Activated CD4-positive, alpha-beta T cell treated with anti-CD3 and anti-CD28 coated beads for 4 hours (primary cell): ENCODE measurements around the gene LRRC8D.
"Not testable (repeated sequence)": the region's sequence is repeated elsewhere in the genome, so short reads cannot be mapped to it uniquely, and the experiment has no call there.

Source experiments
- DNase-seq, 2 donors: peaks; one replicate each; pipeline ENCODE4 v3.0.0-alpha.2; 2020

The LRRC8D gene

DNA sequence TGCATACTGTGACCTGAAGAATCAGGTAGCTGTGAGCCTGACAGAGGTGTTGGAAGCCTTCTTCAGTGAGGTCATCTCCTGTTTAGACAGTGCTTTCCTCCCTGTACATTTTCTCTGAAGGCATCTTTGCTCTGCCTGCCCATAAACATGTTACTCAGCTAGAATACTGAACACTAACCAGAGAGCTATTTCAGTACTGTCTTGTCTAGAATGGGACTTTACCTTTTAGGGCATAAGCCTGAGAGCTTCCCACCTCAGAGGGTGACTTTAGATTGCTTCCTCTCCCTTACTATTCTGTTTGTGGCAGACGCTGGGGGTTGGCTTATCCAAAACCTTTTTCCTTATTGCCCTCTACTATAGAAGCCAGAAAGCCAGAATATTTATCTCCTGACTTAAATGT, 150.8 kb downstream of the LRRC8D start:
- no peak for DNase-seq

DNA sequence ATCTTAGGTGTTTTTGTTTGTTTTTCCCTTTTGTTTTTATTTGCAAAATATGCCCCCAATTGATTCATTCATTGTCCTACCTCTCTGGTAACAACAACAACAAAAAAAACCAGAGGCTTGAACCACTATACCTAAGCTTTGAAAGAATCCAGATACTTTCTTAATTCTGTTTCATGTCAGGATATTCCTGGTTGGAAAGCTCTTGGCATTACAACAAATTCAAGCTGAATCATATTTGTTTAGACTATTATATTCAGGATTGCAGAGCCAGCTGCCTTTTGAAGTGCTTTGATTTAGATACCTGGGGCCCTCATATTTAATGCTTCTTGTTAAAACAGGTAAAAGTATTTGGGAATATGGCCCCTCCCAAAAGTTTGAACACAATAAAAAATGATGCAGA, 151.2 kb downstream of the LRRC8D start:
- DNase-seq = no peak

DNA sequence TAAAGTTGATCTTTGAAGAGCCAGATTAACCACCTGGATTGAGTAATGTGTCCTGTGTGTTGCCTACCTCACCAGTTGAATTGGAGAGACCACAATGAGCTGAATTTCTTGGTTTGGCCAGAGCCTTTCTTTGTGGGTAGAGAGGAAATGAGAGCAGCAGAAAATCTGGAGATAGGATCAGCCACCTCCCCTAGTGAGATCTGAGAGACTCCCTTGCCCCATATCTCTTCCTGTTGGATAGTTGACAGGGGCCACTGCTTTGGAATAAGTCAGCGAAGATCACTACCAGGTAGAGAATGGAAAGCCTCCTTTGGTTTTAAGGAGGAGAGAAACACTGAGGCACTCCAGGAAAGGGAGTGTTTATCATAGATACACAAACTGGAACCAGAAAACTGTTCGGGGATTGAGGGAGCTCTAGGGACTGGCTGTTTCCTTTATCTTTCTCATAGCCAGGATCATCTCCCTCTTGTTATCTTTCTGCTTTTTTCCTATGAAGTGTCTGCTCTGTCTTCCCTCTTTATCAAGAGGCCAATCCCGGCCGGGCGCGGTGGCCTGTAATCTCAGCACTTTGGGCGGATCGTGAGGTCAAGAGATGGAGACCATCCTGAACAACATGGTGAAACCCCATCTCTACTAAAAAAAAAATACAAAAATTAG, 152.8 kb downstream of the LRRC8D start:
- no peak for DNase-seq

DNA sequence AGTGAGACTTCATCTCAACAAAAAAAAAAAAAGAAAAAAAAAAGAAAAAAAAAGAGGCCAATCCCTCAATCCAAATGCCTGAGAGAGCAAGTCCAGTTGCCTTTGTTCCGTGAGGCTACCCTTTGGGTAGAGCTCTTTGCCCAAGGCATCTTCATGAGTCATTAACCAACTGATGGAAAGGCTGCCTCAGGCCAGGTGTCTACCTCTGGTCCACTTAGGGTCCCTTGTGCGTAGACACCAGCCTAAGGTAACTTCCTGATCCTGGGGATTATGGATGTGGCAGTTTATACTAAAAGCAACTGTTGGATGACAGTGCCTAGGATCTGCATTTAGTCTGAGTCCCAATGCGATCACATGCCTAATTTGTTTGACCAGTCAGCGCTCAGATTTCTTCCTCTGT, 153.4 kb downstream of the LRRC8D start:
- no peak for DNase-seq

DNA sequence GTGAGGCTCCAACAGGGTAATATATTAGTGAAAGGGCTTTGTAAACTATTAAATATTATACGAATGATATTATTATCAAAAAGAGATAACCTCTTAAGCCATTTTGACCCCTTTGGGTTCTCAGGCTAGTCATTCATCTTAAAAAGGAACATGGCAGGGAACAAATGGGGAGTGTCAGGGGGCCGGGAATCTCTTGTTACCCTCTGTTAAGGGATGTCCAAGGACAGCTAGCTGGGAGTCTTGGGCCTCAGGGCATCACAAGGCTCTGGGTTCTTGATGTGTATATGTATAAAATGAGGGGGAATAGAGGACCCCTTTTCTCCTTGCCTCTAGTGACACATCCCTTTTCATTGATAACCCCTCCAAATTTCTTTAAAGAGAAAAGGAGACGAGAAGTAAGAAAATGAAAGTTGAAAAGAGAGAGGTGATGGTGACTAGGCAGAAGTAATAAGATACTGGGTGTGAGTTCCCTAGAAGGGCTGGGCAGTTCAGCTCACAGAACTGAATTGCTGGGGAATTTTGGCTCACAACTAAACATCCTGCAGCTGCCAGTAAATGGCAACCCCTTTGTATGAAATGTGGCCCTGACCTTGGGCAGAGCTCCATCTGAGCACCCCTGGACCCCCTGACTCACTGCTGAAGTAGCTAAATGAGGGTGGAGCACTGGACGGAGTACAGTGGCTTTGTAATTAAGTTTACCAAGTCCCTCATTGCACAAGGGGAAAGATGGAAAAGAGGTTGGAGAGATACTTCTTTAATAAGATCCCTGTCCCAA, 154.1 kb downstream of the LRRC8D start:
- DNase-seq = no peak

DNA sequence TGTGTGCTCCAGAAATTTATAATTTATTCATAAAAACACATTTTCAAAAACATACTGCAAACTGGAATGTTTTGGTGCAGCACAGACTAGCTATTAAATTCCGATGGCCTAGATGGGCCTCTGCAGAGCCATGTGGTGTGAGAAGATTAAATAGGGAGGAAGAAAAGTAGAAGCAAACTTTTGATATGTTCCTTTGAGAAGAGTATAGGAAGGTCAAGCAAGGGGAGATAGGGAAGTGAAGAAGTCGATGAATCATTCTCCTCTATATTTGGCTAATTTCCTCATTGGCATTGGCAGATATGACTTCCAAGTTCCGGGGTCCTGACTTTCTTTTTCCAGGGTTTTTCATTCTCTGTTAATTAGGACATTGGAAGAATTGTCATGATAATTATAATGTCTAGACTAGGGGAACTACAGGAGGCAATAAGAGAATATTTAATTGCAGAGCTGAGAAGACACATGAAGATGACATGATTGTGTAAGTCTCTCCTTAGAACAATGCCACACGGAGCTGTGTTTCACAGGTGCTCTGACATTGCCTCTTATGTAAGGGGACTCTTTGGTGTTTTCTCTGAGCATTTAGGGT, 154.8 kb downstream of the LRRC8D start:
- DNase-seq = no peak

DNA sequence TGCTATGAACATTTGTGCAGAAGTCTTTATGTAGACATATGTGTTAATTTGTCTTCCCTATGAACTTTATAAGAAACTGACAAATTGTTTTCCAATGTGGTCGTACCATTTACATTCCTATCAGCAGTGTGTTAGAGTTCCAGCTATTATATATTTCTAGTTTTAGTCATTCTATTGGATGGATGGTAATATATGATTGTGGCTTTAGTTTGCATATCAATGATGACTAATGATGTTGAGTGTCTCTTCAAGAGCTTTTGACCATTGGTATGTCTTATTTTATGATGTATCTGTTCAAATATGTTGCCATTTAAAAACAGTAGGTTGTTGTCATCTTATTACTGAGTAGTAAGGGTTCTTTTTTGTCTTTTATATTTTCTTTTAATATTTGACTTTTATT, 157.9 kb downstream of the LRRC8D start:
- no peak for DNase-seq

DNA sequence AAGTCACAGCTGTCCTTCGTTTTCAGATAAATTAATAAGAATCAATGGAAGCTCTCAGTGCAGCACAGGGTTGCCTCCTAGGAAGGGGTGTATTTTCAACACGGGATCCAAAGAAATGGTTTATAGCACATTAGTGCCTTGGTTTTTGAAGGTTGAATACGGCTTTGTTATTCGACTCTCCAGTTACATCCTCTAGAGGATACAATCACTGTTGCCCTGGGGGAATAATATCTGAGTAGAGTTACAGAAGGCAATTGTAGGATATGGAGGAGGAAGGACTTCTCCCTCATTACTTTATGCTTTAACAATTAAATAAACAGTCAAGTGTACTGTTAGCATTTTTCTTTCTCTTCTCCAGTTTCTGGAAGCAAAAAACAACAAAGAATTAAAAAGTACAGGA, 159.8 kb downstream of the LRRC8D start:
- DNase-seq = no peak

DNA sequence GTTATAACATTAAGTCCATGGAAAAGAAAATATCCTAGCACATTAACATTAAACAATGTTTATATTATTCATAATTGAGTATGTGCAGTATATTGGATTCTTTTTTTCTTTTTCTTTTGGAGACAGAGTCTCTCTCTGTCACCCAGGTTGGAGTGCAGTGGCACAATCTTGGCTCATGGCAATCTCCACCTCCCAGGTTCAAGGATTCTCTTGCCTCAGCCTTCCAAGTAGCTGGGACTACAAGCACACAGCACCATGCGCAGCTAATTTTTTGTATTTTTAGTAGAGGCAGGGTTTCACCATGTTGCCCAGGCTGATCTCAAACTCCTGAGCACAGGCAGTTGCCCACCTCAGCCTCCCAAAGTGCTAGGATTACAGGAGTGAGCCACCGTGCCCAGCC, 162.0 kb downstream of the LRRC8D start:
- DNase-seq = not testable (repeated sequence)

DNA sequence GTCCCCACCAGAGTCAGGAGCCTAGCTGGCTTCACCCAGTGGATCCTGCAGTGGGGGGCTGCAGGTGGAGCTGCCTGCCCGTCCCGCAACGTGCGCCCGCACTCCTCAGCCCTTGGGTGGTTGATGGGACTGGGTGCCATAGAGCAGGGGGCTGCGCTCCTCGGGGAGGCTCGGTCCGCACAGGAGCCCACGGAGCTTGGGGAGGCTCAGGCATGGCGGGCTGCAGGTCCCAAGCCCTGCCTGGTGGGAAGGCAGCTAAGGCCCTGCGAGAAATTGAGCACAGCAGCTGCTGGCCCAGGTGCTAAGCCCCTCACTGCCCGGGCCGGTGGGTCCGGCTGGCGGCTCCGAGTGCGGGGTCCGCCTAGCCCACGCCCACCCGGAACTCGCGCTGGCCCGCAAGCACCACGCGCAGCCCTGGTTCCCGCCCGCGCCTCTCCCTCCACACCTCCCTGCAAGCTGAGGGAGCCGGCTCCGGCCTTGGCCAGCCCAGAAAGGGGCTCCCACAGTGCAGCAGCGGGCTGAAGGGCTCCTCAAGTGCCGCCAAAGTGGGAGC, 163.8 kb downstream of the LRRC8D start:
- not testable (repeated sequence) for DNase-seq

DNA sequence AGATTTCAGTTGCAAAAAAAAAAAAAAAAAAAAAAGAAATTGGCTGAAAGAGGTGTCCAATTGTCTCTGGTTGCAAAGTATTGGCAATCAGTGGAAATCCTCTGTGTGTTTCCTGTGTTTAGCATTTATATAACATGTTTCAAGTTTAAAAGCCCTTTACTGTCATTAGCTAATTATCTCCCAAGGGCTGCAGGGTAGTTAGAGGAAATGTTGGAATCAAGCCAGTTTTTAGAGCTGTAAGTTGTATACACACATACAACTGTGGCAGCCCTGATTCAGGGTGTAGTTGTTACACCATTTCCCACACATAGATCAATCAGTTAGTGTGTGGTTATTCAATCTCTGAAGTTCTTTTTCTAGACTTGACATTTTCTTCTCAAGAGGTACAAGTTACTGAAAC, 165.2 kb downstream of the LRRC8D start:
- no peak for DNase-seq
